Right lobe of liver (tissue), 6 donors: Measurements from ENCODE around the gene ARHGAP25. TPM values are rescaled to one million over a fixed set of nuclear protein-coding genes. Genes with fewer than 3 reads are reported as not detected.

Source experiments
- ATAC-seq, 4 donors: fragments of 200-7000 bp; cut with Tn5 transposase; one replicate each; pipeline ENCODE4 v1.9.1; 2020; ENCODE audit warnings: mild to moderate bottlenecking in 4 of 4, moderate library complexity in 4 of 4
- DNase-seq, 3 donors: peaks; one replicate each; pipeline ENCODE4 v3.0.0-alpha.2; 2020
- H3K27ac ChIP-seq, 3 donors: fragments of 200-600 bp; one replicate each; pipeline ENCODE4 v1.8.0; 2022
- H3K27me3 ChIP-seq, 2 donors: fragments of 200-600 bp; one replicate each; pipeline ENCODE4 v1.8.0; 2022
- H3K36me3 ChIP-seq, 4 donors: fragments of 200-600 bp; sonication (generic) in 1 of 4; one replicate each; pipeline versions ENCODE4 v1.5.1 to v1.8.0; 2017 to 2022; ENCODE audit warnings: control low read depth in 1 of 4
- H3K4me1 ChIP-seq, 4 donors: fragments of 200-600 bp; sonication (generic) in 1 of 4; one replicate each; pipeline versions ENCODE4 v1.5.1 to v1.8.0; 2017 to 2022; ENCODE audit warnings: control low read depth in 1 of 4
- H3K4me3 ChIP-seq, 3 donors: fragments of 200-600 bp; one replicate each; pipeline ENCODE4 v1.8.0; 2022
- H3K9me3 ChIP-seq, 4 donors: fragments of 200-600 bp; sonication (generic) in 1 of 4; one replicate each; pipeline versions ENCODE4 v1.5.1 to v1.8.0; 2017 to 2022; ENCODE audit warnings: control low read depth in 1 of 4
- POLR2A ChIP-seq: fragments of 450-650 bp; IDR thresholded peaks from one replicate; pipeline ENCODE4 v1.6.1; 2017; ENCODE audit warnings: antibody characterized with exemption, mild to moderate bottlenecking
- WGBS: methylation state at CpG from one replicate; pipeline ENCODE4 v1.1.6; 2018; ENCODE audit warnings: low coverage, low lambda C conversion rate; ENCODE audit not compliant: insufficient coverage; ENCODE audit errors: missing lambda C conversion rate; 5-methylcytosine and 5-hydroxymethylcytosine counted together
- intact Hi-C, 2 donors: fragments of 100-400 bp; cut with DNase I; formaldehyde crosslinking; loops; one replicate each; pipeline versions ENCODE4 v1.11.2 to v1.14.1; 2022
- total RNA-seq, 6 experiments: library from RNA; depleted of rRNA in 2 of 6; stranded (reverse); fragments of >200 nt in 2 of 6; fragmentation: NEBNext Ultra II Directional in 3 of 6; extraction: Animal tissue kit (Norgen Biotek cat#: 25700) in 3 of 6; gene quantifications; one replicate each; pipeline versions ENCODE4 v1.1.0 to v1.2.4, GENCODE V29; 2016 to 2023
- TF ChIP-seq, protein P1 (sequence below), 4 donors: fragments of 200-600 bp in 3 of 4; fragments of 450-650 bp in 1 of 4; IDR thresholded peaks; one replicate each; pipeline versions ENCODE4 v1.5.1 to v1.8.0; 2016 to 2022; ENCODE audit warnings: antibody characterized with exemption in 4 of 4, mild to moderate bottlenecking in 2 of 4
- donor health status: DM: no; HTN: yes; CAD: no.
- donor health status: DM: no; HTN: no; CAD: no.
- donor health status: DM: no; HTN: no; CAD: no.
- donor health status: DM: no; HTN: yes; CAD: no.
- donor health status: DM: no; HTN: yes; CAD: no.

ARHGAP25 gene
- total RNA-seq, 6 experiments from 2014 or later = 3.3 to 9.8 (median 5.0) TPM

DNA sequence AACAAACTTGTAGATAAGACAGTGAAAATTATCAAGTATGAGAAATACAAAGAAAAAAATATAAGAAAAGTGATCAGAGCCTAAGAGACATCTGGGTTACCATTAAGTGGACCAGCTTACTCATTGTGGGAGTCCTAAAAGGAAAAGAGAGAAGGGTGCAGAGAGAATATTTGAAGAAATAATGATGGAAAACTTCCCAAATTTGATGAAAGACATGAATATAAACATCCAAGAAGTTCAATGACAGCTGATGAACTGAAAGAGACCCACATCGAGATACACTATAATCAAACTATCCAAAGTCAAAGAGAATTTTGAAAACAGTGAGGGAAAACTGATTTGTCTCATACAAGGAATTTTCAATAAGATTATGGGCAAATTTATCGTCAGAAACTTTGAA, 22.5 kb downstream of the ARHGAP25 start:
- Histone ChIP-seq H3K27ac (no peak overlapping the region), H3K36me3 (no peaks in the 10 kb centered on the region), H3K4me1 (peaks cover 0 to 3% (median under 1%) of the 10 kb centered on the region in 4 donors), H3K27me3 (no peaks in the 10 kb centered on the region), H3K9me3 (no peaks in the 10 kb centered on the region), H3K4me3 (no peak overlapping the region)
- ATAC-seq (no peak), DNase-seq (no peak)
- intact Hi-C loops = no loop called here
- 89% methylated on average over 2 of the region's 2 CpGs for WGBS
- TF ChIP-seq, protein P1, sequence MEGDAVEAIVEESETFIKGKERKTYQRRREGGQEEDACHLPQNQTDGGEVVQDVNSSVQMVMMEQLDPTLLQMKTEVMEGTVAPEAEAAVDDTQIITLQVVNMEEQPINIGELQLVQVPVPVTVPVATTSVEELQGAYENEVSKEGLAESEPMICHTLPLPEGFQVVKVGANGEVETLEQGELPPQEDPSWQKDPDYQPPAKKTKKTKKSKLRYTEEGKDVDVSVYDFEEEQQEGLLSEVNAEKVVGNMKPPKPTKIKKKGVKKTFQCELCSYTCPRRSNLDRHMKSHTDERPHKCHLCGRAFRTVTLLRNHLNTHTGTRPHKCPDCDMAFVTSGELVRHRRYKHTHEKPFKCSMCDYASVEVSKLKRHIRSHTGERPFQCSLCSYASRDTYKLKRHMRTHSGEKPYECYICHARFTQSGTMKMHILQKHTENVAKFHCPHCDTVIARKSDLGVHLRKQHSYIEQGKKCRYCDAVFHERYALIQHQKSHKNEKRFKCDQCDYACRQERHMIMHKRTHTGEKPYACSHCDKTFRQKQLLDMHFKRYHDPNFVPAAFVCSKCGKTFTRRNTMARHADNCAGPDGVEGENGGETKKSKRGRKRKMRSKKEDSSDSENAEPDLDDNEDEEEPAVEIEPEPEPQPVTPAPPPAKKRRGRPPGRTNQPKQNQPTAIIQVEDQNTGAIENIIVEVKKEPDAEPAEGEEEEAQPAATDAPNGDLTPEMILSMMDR (IDR thresholded peaks at IDR 0.05) = no peak
- no peak for TF ChIP-seq POLR2A

DNA sequence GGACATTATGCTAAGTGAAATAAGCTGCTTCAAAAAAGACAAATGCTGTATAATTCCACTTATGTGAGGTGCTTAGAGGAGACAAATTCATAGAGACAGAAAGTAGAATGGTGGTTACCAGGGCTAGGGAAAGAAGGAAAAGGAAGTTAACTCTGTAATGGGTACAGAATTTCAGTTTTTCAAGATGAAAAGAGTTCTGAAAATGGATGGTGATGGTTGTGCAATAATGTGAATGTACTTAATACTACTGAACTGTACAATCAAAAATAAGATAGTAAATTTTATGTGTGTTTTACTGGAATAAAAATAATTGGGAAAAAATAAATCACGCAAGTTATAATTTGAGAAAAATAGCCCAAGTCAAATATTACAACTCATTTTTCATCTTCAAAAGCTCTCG, 27.5 kb downstream of the ARHGAP25 start:
- ATAC-seq (no peak), DNase-seq (no peak)
- Histone ChIP-seq H3K9me3 (no peaks in the 10 kb centered on the region), H3K27ac (peak overlapping the region in 1 of 3 donors; percentile 7), H3K4me3 (no peak overlapping the region), H3K4me1 (peaks cover 0 to 5% (median 0%) of the 10 kb centered on the region in 4 donors), H3K27me3 (no peaks in the 10 kb centered on the region), H3K36me3 (no peaks in the 10 kb centered on the region)
- WGBS = 56% methylated on average over 2 of the region's 2 CpGs
- TF ChIP-seq POLR2A = no peak
- TF ChIP-seq, protein P1 (IDR thresholded peaks at IDR 0.05) = no peak
- intact Hi-C loops = no loop called here

DNA sequence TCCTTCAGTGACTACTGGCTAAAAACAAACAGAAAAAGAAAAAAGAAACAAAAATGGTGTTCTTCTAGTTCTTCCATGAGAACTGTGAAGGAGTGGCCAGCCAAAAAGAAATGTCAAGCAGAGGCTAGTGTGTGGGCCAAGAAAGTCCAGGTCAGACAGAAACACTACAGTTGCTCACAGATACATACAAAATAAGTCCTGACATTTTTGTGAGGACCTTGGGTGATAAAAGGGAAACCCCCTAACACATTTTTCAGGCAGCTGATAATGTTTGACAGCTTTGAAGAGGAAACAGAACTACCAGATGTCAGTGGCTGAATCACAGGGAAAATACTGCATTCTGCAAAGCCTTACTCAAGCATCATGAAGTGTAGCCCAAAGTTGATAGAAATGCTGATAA, 28.1 kb downstream of the ARHGAP25 start:
- TF ChIP-seq, protein P1 (IDR thresholded peaks at IDR 0.05) = no peak
- no peak for TF ChIP-seq POLR2A
- no peaks in the 10 kb centered on the region for H3K9me3 ChIP-seq
- DNase-seq (no peak), ATAC-seq (peak in 3 of 4 donors; percentile 41 to 46 (median 41))
- intact Hi-C loops = no loop called here
- H3K4me3 ChIP-seq = no peak overlapping the region
- H3K4me1 ChIP-seq = peaks cover 0 to 5% (median 0%) of the 10 kb centered on the region in 4 donors
- no peaks in the 10 kb centered on the region for H3K27me3 ChIP-seq
- no peaks in the 10 kb centered on the region for H3K36me3 ChIP-seq
- H3K27ac ChIP-seq = peak overlapping the region in 1 of 3 donors; percentile 7

DNA sequence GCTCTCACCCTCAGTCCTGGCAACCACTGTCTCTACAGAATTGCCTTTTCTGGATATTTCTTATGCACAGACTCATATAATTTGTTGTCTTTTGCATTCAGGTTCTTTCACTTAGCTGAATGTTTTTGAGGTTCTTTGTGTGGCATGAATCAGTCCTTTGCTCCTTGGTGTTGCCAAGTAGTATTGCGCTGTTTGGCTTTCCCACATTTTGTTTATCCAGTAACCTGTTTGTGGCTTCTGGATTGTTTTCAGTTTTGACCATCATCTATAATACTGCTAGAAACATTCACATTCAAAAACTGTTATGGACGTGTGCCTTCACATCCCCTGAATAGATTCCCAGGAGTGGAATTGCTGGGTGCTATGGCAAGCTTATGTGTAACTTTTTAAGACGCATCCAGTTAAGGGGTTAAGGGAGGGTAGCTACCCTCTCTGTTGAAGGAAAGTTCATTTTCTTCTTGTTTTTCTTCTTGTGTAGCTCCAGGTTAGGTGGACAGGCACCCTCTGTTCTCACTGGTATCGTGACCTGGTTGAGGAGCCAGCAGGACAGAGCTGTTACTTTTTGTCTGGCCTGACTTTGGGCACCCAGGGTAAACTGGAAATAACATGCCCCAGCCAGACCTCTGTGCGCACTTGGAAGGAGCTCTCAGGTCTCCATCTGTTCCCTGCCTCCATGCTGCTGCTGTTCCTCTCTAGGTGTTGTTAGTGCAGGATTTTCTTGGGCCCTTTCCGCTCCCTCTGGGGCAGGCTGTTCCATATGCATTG, 29.6 kb downstream of the ARHGAP25 start:
- H3K4me3 ChIP-seq = no peak overlapping the region
- WGBS = 75% methylated on average over 5 of the region's 6 CpGs

More for the DNA sequence above, 29.6 kb downstream of the ARHGAP25 start:
- Histone ChIP-seq H3K27ac (peak overlapping the region in 2 of 3 donors; percentile 69 to 76), H3K27me3 (no peaks in the 10 kb centered on the region), H3K4me1 (peaks cover 0 to 5% (median 0%) of the 10 kb centered on the region in 4 donors), H3K36me3 (no peaks in the 10 kb centered on the region), H3K9me3 (no peaks in the 10 kb centered on the region)
- intact Hi-C loops = no loop called here
- DNase-seq = no peak
- no peak for ATAC-seq
- TF ChIP-seq, protein P1 (IDR thresholded peaks at IDR 0.05) = no peak
- TF ChIP-seq POLR2A = no peak
